Brain microvascular endothelial cell (primary cell): ENCODE data around the gene GTF3C5.
"Not testable (repeated sequence)": the region's sequence is repeated elsewhere in the genome, so short reads cannot be mapped to it uniquely, and the experiment has no call there.

Source experiments
- DNase-seq: peaks from one replicate; pipeline ENCODE4 v3.0.0-alpha.2; 2020
- H3K27ac ChIP-seq: fragments of 250-450 bp; sonication (Bioruptor Pico); 2 replicates; pipeline ENCODE4 v1.5.1; 2020; ENCODE audit warnings: mild to moderate bottlenecking, moderate library complexity
- H3K27me3 ChIP-seq: fragments of 250-450 bp; sonication (Bioruptor Pico); replicated peaks from 2 replicates; pipeline ENCODE4 v1.5.1; 2020; ENCODE audit warnings: mild to moderate bottlenecking
- H3K36me3 ChIP-seq: fragments of 250-450 bp; sonication (Bioruptor Pico); replicated peaks from 2 replicates; pipeline ENCODE4 v1.5.1; 2020; ENCODE audit warnings: mild to moderate bottlenecking
- H3K4me3 ChIP-seq: 2 replicates; pipeline ENCODE4 v1.5.1; 2011; ENCODE audit warnings: low read depth, mild to moderate bottlenecking, control low read depth, low read length, moderate library complexity
- CTCF ChIP-seq: IDR thresholded peaks from 2 replicates; pipeline ENCODE4 v1.5.1; 2011; ENCODE audit warnings: low read depth, mild to moderate bottlenecking, moderate library complexity, low read length, control low read depth, inconsistent platforms; ENCODE audit errors: missing control alignments
- in situ Hi-C: cut with HindIII; loops from 2 replicates; pipeline ENCODE4 v1.10.0; 2017; ENCODE audit warnings: low sequenced_read_pairs, low pct_ligation_motif_present

The GTF3C5 gene

GRCh38 chr9:133071484-133072150 lies 40.8 kb downstream of the GTF3C5 start:
- H3K27me3 ChIP-seq = no peaks in the 10 kb centered on the region
- H3K27ac ChIP-seq = no peak overlapping the region
- in situ Hi-C loops = no loop called here
- no peak for TF ChIP-seq CTCF
- no peak for DNase-seq
- no peaks in the 10 kb centered on the region for H3K36me3 ChIP-seq
- no peak overlapping the region for H3K4me3 ChIP-seq

- H3K36me3 ChIP-seq, H3K27me3 ChIP-seq, DNase-seq, H3K4me3 ChIP-seq, H3K27ac ChIP-seq, in situ Hi-C loops: not testable (repeated sequence)
These were observed 41.4 kb downstream of the GTF3C5 start for GRCh38 chr9:133072210-133072609.

GRCh38 chr9:133073086-133074014 lies 42.6 kb downstream of the GTF3C5 start:
- Histone ChIP-seq H3K27ac (no peak overlapping the region), H3K4me3 (no peak overlapping the region), H3K36me3 (no peaks in the 10 kb centered on the region), H3K27me3 (no peaks in the 10 kb centered on the region)
- no peak for TF ChIP-seq CTCF
- no peak for DNase-seq
- in situ Hi-C loops = no loop called here

GRCh38 chr9:133074111-133074651 lies 43.4 kb downstream of the GTF3C5 start:
- TF ChIP-seq CTCF = no peak
- Histone ChIP-seq H3K27ac (no peak overlapping the region), H3K36me3 (no peaks in the 10 kb centered on the region), H3K27me3 (no peaks in the 10 kb centered on the region), H3K4me3 (no peak overlapping the region)
- no peak for DNase-seq
- in situ Hi-C loops = no loop called here

GRCh38 chr9:133075925-133076630 lies 45.3 kb downstream of the GTF3C5 start:
- in situ Hi-C loops = no loop called here
- H3K4me3 ChIP-seq = no peak overlapping the region
- no peaks in the 10 kb centered on the region for H3K27me3 ChIP-seq
- no peaks in the 10 kb centered on the region for H3K36me3 ChIP-seq
- DNase-seq = peak; percentile 77
- no peak for TF ChIP-seq CTCF
- H3K27ac ChIP-seq = peak overlapping the region; percentile 27

- in situ Hi-C loops = no loop called here
- TF ChIP-seq CTCF = no peak
- H3K36me3 ChIP-seq = no peaks in the 10 kb centered on the region
- H3K4me3 ChIP-seq = no peak overlapping the region
- no peak overlapping the region for H3K27ac ChIP-seq
- no peak for DNase-seq
- H3K27me3 ChIP-seq = no peaks in the 10 kb centered on the region
These were observed 45.9 kb downstream of the GTF3C5 start for GRCh38 chr9:133076691-133077090.
